ENCODE results near the gene CTLA4. TPM values are rescaled to one million over a fixed set of nuclear protein-coding genes. Genes with fewer than 3 reads are reported as not detected.

Gene CTLA4
- total and polyA plus RNA-seq, 3 donors from 2014 or later, result 0.87 to 2.7 (median 1.2) TPM

DNA sequence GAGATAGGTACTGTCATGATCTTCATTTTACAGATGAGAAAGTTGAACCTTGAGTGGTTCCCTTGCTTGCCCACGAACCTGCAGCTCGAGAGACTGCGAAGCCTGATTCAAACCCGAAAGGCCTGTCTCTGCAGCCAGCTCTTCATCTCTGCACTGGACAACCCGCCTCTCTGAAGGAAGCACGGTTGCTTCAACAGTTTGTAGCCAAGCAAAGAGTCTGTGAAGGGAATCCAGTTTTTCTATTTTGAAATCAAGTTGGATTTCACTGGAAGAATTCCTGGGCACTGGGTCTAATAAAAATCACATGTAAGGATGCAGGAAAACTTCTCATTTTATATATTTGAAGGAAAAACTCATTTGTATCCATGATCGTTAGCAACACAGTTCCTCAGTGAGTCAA, 47.7 kb downstream of the CTLA4 start:
- Histone ChIP-seq H3K27ac (no peak overlapping the region), H3K27me3 (no peaks in the 10 kb centered on the region), H3K4me1 (peaks cover 12% of the 10 kb centered on the region), H3K4me3 (no peak overlapping the region), H3K36me3 (ENCODE audit: low read depth, missing control alignments) (no peaks in the 10 kb centered on the region), H3K9me3 (no peaks in the 10 kb centered on the region)
- TF ChIP-seq POLR2A (IDR thresholded peaks at IDR 0.05), result no peak
- TF ChIP-seq, protein P1, sequence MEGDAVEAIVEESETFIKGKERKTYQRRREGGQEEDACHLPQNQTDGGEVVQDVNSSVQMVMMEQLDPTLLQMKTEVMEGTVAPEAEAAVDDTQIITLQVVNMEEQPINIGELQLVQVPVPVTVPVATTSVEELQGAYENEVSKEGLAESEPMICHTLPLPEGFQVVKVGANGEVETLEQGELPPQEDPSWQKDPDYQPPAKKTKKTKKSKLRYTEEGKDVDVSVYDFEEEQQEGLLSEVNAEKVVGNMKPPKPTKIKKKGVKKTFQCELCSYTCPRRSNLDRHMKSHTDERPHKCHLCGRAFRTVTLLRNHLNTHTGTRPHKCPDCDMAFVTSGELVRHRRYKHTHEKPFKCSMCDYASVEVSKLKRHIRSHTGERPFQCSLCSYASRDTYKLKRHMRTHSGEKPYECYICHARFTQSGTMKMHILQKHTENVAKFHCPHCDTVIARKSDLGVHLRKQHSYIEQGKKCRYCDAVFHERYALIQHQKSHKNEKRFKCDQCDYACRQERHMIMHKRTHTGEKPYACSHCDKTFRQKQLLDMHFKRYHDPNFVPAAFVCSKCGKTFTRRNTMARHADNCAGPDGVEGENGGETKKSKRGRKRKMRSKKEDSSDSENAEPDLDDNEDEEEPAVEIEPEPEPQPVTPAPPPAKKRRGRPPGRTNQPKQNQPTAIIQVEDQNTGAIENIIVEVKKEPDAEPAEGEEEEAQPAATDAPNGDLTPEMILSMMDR (IDR thresholded peaks at IDR 0.05), result no peak
- 37 to 38% methylated on average over 7 of the region's 7 CpGs for WGBS, 2 donors
- intact Hi-C loops (cut with DNase I; ENCODE audit: low total_unique reads), result no loop called here
- no peak for DNase-seq

DNA sequence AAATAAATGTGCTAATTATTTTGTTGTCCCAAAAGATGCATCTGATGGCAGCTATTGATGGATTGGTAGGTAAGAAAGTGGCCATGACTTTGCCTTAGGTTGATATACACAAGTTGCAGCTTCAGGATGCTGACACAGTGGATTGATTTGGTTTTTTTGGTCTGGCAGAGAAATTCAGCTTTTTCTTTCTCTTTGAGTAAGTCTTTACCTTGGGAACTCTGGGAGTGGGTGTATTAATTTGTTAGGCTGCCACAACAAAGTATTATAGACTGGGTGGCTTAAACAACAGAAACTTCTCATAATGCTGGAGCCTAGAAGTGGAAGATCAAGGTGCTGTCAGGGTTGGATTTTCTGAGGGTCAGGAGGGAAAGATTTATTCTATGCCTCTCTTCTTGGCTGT, 49.2 kb downstream of the CTLA4 start:
- Histone ChIP-seq H3K27ac (no peak overlapping the region), H3K9me3 (no peaks in the 10 kb centered on the region), H3K36me3 (ENCODE audit: low read depth, missing control alignments) (no peaks in the 10 kb centered on the region), H3K4me3 (no peak overlapping the region), H3K27me3 (no peaks in the 10 kb centered on the region), H3K4me1 (peaks cover 12% of the 10 kb centered on the region)
- no peak for TF ChIP-seq POLR2A (IDR thresholded peaks at IDR 0.05)
- TF ChIP-seq, protein P1 (IDR thresholded peaks at IDR 0.05), result no peak
- no peak for DNase-seq
- intact Hi-C loops (cut with DNase I; ENCODE audit: low total_unique reads), result no loop called here

DNA sequence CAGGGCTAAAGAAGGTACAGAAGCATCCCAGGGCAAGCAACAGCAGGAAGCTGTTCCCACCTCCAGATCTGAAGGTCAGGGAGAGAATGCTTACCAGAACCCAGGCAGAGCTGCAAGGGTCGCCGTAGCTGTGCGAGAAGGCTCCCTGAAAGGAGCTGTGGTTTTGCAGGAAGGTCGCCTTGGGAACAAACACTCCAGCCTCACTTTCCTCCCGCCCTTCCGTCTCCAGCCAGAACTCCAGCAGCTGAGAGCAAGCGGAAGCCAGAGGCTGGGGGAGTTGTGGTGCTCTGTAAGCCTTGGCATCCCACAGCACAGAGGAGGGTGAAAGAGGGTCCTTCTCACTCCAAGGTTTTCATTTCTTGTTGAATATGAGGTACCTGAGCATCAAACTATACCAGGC, 50.7 kb downstream of the CTLA4 start:
- peaks cover 12% of the 10 kb centered on the region for H3K4me1 ChIP-seq
- no peaks in the 10 kb centered on the region for H3K27me3 ChIP-seq
- H3K4me3 ChIP-seq, result no peak overlapping the region
- H3K9me3 ChIP-seq, result no peaks in the 10 kb centered on the region
- H3K27ac ChIP-seq, result no peak overlapping the region
- intact Hi-C loops (cut with DNase I; ENCODE audit: low total_unique reads), result no loop called here
- 38 to 44% methylated on average over 7 of the region's 7 CpGs for WGBS, 2 donors
- TF ChIP-seq, protein P1 (IDR thresholded peaks at IDR 0.05), result no peak
- TF ChIP-seq POLR2A (IDR thresholded peaks at IDR 0.05), result no peak
- no peak for DNase-seq
- H3K36me3 ChIP-seq (ENCODE audit: low read depth, missing control alignments), result no peaks in the 10 kb centered on the region

DNA sequence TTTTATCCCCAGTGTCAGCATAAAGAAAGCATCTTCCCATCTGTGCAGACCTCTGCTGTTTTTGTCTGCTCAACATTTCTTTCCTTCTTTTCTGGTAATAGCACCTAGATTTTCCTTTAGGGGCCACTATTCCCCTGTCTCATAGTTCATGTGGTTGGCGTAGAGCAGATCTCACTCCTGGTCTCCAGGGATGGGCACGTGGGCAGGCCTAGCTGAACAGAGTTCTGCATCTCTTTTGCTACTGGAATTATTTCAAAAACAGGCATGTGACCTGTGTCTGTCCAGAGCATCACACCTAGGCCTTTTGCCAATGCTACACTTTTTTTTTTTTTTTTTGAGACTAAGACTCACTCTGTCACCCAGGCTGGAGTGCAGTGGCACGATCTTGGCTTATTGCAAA, 51.3 kb downstream of the CTLA4 start:
- H3K36me3 ChIP-seq (ENCODE audit: low read depth, missing control alignments), result no peaks in the 10 kb centered on the region
- 64 to 70% methylated on average over 3 of the region's 3 CpGs for WGBS, 2 donors

More for the DNA sequence above, 51.3 kb downstream of the CTLA4 start:
- Histone ChIP-seq H3K27me3 (no peaks in the 10 kb centered on the region), H3K27ac (no peak overlapping the region), H3K4me1 (peaks cover 12% of the 10 kb centered on the region), H3K4me3 (no peak overlapping the region), H3K9me3 (no peaks in the 10 kb centered on the region)
- intact Hi-C loops (cut with DNase I; ENCODE audit: low total_unique reads), result no loop called here
- DNase-seq, result no peak
- TF ChIP-seq, protein P1 (IDR thresholded peaks at IDR 0.05), result no peak
- TF ChIP-seq POLR2A (IDR thresholded peaks at IDR 0.05), result no peak

Other genes with a start within 250 kb of the CTLA4 start
- gene CD28, start 161.1 kb upstream of the CTLA4 start, total RNA-seq, result under 1 TPM; 0.24 to 0.43 TPM
- gene CD28, start 161.1 kb upstream of the CTLA4 start, polyA plus RNA-seq (ENCODE audit: insufficient read depth, low read depth, low replicate concordance), result 0.91 TPM
- gene ICOS, start 69.0 kb downstream of the CTLA4 start, total RNA-seq, result under 1 TPM; 0.16 to 0.62 TPM
- 0.91 TPM for gene ICOS, start 69.0 kb downstream of the CTLA4 start, polyA plus RNA-seq (ENCODE audit: insufficient read depth, low read depth, low replicate concordance)